Astrocyte (in vitro differentiated cells and primary cell): ENCODE measurements around the gene SCYL1. TPM values are rescaled to one million over a fixed set of nuclear protein-coding genes. Genes with fewer than 3 reads are reported as not detected.

Experiments
- DNase-seq: peaks from one replicate; pipeline ENCODE4 v3.0.0-alpha.2; 2010; ENCODE audit warnings: low read depth
- FAIRE-seq: peaks from 2 replicates; lab custom pipeline; 2011; peaks lifted over from hg19 to GRCh38; lab: Jason Lieb, UNC
- H2AFZ ChIP-seq: 2 replicates; pipeline ENCODE4 v1.6.0; 2012; ENCODE audit warnings: low read depth, low read length, inconsistent platforms
- H3K27ac ChIP-seq: 2 replicates; pipeline ENCODE4 v1.5.1; 2011; ENCODE audit warnings: low read depth, low read length, inconsistent platforms
- H3K27me3 ChIP-seq: 2 replicates; pipeline ENCODE4 v1.6.0; 2011; ENCODE audit warnings: low read length, inconsistent platforms; ENCODE audit not compliant: insufficient read depth
- H3K36me3 ChIP-seq: 2 replicates; pipeline ENCODE4 v1.5.1; 2011; ENCODE audit warnings: low read length, inconsistent platforms; ENCODE audit not compliant: insufficient read depth
- H3K4me1 ChIP-seq: 2 replicates; pipeline ENCODE4 v1.5.1; 2011; ENCODE audit warnings: low read length, inconsistent platforms; ENCODE audit not compliant: insufficient read depth
- H3K4me2 ChIP-seq: 2 replicates; pipeline ENCODE4 v1.6.0; 2012; ENCODE audit warnings: low read length, inconsistent platforms
- H3K4me3 ChIP-seq: 2 replicates; pipeline ENCODE4 v1.5.1; 2011; ENCODE audit warnings: low read depth, mild to moderate bottlenecking, low read length, inconsistent platforms; ENCODE audit not compliant: insufficient read depth
- H3K79me2 ChIP-seq: 2 replicates; pipeline ENCODE4 v1.6.0; 2012; ENCODE audit warnings: mild to moderate bottlenecking, low read length, inconsistent platforms; ENCODE audit not compliant: insufficient read depth
- H3K9ac ChIP-seq: 2 replicates; pipeline ENCODE4 v1.6.0; 2012; ENCODE audit warnings: mild to moderate bottlenecking, low read length, inconsistent platforms
- H3K9me3 ChIP-seq: 2 replicates; pipeline ENCODE4 v1.5.1; 2012; ENCODE audit warnings: low read depth, mild to moderate bottlenecking, low read length, inconsistent platforms; ENCODE audit not compliant: insufficient read depth
- H4K20me1 ChIP-seq: 2 replicates; pipeline ENCODE4 v1.6.0; 2012; ENCODE audit warnings: low read length, inconsistent platforms; ENCODE audit not compliant: insufficient read depth
- H3K27ac Mint-ChIP-seq: one replicate; pipeline ENCODE4 v1.8.0; 2021; ENCODE audit warnings: mild to moderate bottlenecking, mixed read lengths; ENCODE audit not compliant: unreplicated experiment
- H3K27me3 Mint-ChIP-seq: one replicate; pipeline ENCODE4 v1.8.0; 2021; ENCODE audit warnings: low read depth, mixed read lengths; ENCODE audit not compliant: unreplicated experiment
- H3K36me3 Mint-ChIP-seq: one replicate; pipeline ENCODE4 v1.8.0; 2021; ENCODE audit warnings: low read depth, mixed read lengths; ENCODE audit not compliant: unreplicated experiment
- H3K4me1 Mint-ChIP-seq: one replicate; pipeline ENCODE4 v1.8.0; 2021; ENCODE audit warnings: low read depth, mixed read lengths; ENCODE audit not compliant: unreplicated experiment
- H3K4me3 Mint-ChIP-seq: one replicate; pipeline ENCODE4 v1.8.0; 2021; ENCODE audit warnings: mild to moderate bottlenecking, moderate library complexity, mixed read lengths; ENCODE audit not compliant: unreplicated experiment
- H3K9me3 Mint-ChIP-seq: one replicate; pipeline ENCODE4 v1.8.0; 2021; ENCODE audit warnings: mild to moderate bottlenecking, mixed read lengths; ENCODE audit not compliant: unreplicated experiment
- CTCF ChIP-seq: IDR thresholded peaks from 2 replicates; pipeline ENCODE4 v1.5.1; 2011; ENCODE audit warnings: low read depth, mild to moderate bottlenecking, inconsistent platforms, low read length, moderate library complexity; ENCODE audit not compliant: insufficient read depth
- EZH2 ChIP-seq: IDR thresholded peaks from 2 replicates; pipeline ENCODE4 v1.6.1; 2012; ENCODE audit warnings: mild to moderate bottlenecking, low read length, inconsistent platforms; ENCODE audit not compliant: insufficient read depth
- total RNA-seq: library from RNA; stranded (reverse); gene quantifications from 2 replicates; pipeline ENCODE4 v1.2.1, GENCODE V29; 2021

The SCYL1 gene
- total RNA-seq, 1 donor from 2014 or later = 106 TPM

GRCh38 chr11:65569973-65570918, 45.4 kb downstream of the SCYL1 start, which contains the start of gene ZNRD2:
ZNRD2 (plus strand) TSS chr11:65570477; CDS start chr11:65570492, 15 bp downstream.
- peaks cover 56% of the 10 kb centered on the region for H3K4me1 ChIP-seq
- H3K27me3 ChIP-seq = no peaks in the 10 kb centered on the region
- peak within 1 kb of the TSS; percentile 91 for H3K9ac ChIP-seq
- peak within 1 kb of the TSS; percentile 72 for H3K27ac ChIP-seq
- H3K36me3 ChIP-seq = no peaks in the 10 kb centered on the region
- Mint-ChIP-seq H3K9me3 (no peaks in the 10 kb centered on the region), H3K27me3 (no peaks in the 10 kb centered on the region), H3K36me3 (peaks cover 2% of the 10 kb centered on the region), H3K4me3 (peak within 1 kb of the TSS; percentile 98), H3K4me1 (peaks cover 29% of the 10 kb centered on the region), H3K27ac (peak within 1 kb of the TSS; percentile 87)
- peaks cover 28% of the 10 kb centered on the region for H4K20me1 ChIP-seq
- H3K9me3 ChIP-seq = no peaks in the 10 kb centered on the region
- H3K79me2 ChIP-seq = peaks cover 58% of the 10 kb centered on the region
- peak within 1 kb of the TSS; percentile 98 for H3K4me2 ChIP-seq
- TF ChIP-seq EZH2 = no peak
- peak; percentile 37 for TF ChIP-seq CTCF
- peak within 1 kb of the TSS; percentile 91 for H3K4me3 ChIP-seq
- H2AFZ ChIP-seq = peak within 1 kb of the TSS; percentile 85
- FAIRE-seq (no peak), DNase-seq (peak; percentile 97)

- peak overlapping the region; percentile 37 for H3K27ac ChIP-seq
- peak overlapping the region; percentile 98 for H3K4me2 ChIP-seq
- no peaks in the 10 kb centered on the region for H3K36me3 ChIP-seq
- peaks cover 30% of the 10 kb centered on the region for H4K20me1 ChIP-seq
- peaks cover 30% of the 10 kb centered on the region for H3K4me1 Mint-ChIP-seq
- peaks cover 2% of the 10 kb centered on the region for H3K36me3 Mint-ChIP-seq
- no peaks in the 10 kb centered on the region for H3K9me3 Mint-ChIP-seq
- H3K4me3 ChIP-seq = peak overlapping the region; percentile 91
- peaks cover 58% of the 10 kb centered on the region for H3K79me2 ChIP-seq
- H3K27ac Mint-ChIP-seq = peak overlapping the region; percentile 85
- DNase-seq (no peak), FAIRE-seq (no peak)
- peak overlapping the region; percentile 98 for H3K4me3 Mint-ChIP-seq
- no peaks in the 10 kb centered on the region for H3K9me3 ChIP-seq
- H2AFZ ChIP-seq = no peak overlapping the region
- no peak for TF ChIP-seq EZH2
- TF ChIP-seq CTCF = no peak
- H3K4me1 ChIP-seq = peaks cover 53% of the 10 kb centered on the region
- no peaks in the 10 kb centered on the region for H3K27me3 ChIP-seq
- H3K27me3 Mint-ChIP-seq = no peaks in the 10 kb centered on the region
- peak overlapping the region; percentile 91 for H3K9ac ChIP-seq
Measured at GRCh38 chr11:65571420-65571819, 46.5 kb downstream of the SCYL1 start.

- no peaks in the 10 kb centered on the region for H3K9me3 ChIP-seq
- H3K4me3 ChIP-seq = peak overlapping the region; percentile 79
- H3K27me3 ChIP-seq = no peaks in the 10 kb centered on the region
- peak overlapping the region; percentile 85 for H3K27ac Mint-ChIP-seq
- no peak overlapping the region for H3K27ac ChIP-seq
- DNase-seq (no peak), FAIRE-seq (no peak)
- peaks cover 34% of the 10 kb centered on the region for H3K4me1 Mint-ChIP-seq
- peaks cover 54% of the 10 kb centered on the region for H3K79me2 ChIP-seq
- peak overlapping the region; percentile 98 for H3K4me3 Mint-ChIP-seq
- no peak overlapping the region for H2AFZ ChIP-seq
- no peaks in the 10 kb centered on the region for H3K27me3 Mint-ChIP-seq
- peak overlapping the region; percentile 98 for H3K4me2 ChIP-seq
- H3K9me3 Mint-ChIP-seq = no peaks in the 10 kb centered on the region
- H3K9ac ChIP-seq = peak overlapping the region; percentile 79
- peaks cover 2% of the 10 kb centered on the region for H3K36me3 Mint-ChIP-seq
- no peak for TF ChIP-seq EZH2
- peak; percentile 24 for TF ChIP-seq CTCF
- H4K20me1 ChIP-seq = peaks cover 30% of the 10 kb centered on the region
- no peaks in the 10 kb centered on the region for H3K36me3 ChIP-seq
- peaks cover 58% of the 10 kb centered on the region for H3K4me1 ChIP-seq
Measured at GRCh38 chr11:65571940-65572339, 47.1 kb downstream of the SCYL1 start.
